Retinal pigment epithelial cell (primary cell): ENCODE measurements around the gene LIN9.

Experiments used
- DNase-seq: peaks from one replicate; pipeline ENCODE4 v3.0.0-alpha.2; 2010; ENCODE audit warnings: low read depth
- H3K4me3 ChIP-seq: 2 replicates; pipeline ENCODE4 v1.5.1; 2011; ENCODE audit warnings: mild to moderate bottlenecking, low read length, control low read depth, moderate library complexity
- CTCF ChIP-seq: conservative IDR thresholded peaks from 2 replicates; pipeline ENCODE4 v1.5.1; 2011; ENCODE audit warnings: low read depth, low read length, control low read depth, inconsistent platforms

LIN9 gene

GRCh38 chr1:226320930-226321329, 12.0 kb upstream of the LIN9 start:
- H3K4me3 ChIP-seq: no peak overlapping the region
- TF ChIP-seq CTCF: no peak
- no peak for DNase-seq

- no peak for TF ChIP-seq CTCF
- no peak overlapping the region for H3K4me3 ChIP-seq
- no peak for DNase-seq
Observed at GRCh38 chr1:226318471-226318870, 9.5 kb upstream of the LIN9 start.

- H3K4me3 ChIP-seq: no peak overlapping the region
- no peak for DNase-seq
Observed at GRCh38 chr1:226314055-226314454, 5.1 kb upstream of the LIN9 start.

GRCh38 chr1:226312065-226312464, 3.1 kb upstream of the LIN9 start:
- TF ChIP-seq CTCF: no peak
- no peak for DNase-seq

More at GRCh38 chr1:226314055-226314454, 5.1 kb upstream of the LIN9 start:
- no peak for TF ChIP-seq CTCF

GRCh38 chr1:226311376-226311775, 2.4 kb upstream of the LIN9 start:
- DNase-seq: no peak
- H3K4me3 ChIP-seq: no peak overlapping the region
- no peak for TF ChIP-seq CTCF

More at GRCh38 chr1:226312065-226312464, 3.1 kb upstream of the LIN9 start:
- no peak overlapping the region for H3K4me3 ChIP-seq

GRCh38 chr1:226310637-226311195, 1.8 kb upstream of the LIN9 start:
- TF ChIP-seq CTCF: no peak

GRCh38 chr1:226310245-226310540, 1.2 kb upstream of the LIN9 start:
- no peak for TF ChIP-seq CTCF
- peak overlapping the region; percentile 59 for H3K4me3 ChIP-seq
- DNase-seq: no peak

More at GRCh38 chr1:226310637-226311195, 1.8 kb upstream of the LIN9 start:
- H3K4me3 ChIP-seq: no peak overlapping the region
- no peak for DNase-seq
